ENCODE data around the gene WDR77. TPM values are rescaled to one million over a fixed set of nuclear protein-coding genes. Genes with fewer than 3 reads are reported as not detected.

Gene WDR77
- total RNA-seq, 3 donors from 2014 or later, result 20.2 to 28.2 (median 23.4) TPM

DNA sequence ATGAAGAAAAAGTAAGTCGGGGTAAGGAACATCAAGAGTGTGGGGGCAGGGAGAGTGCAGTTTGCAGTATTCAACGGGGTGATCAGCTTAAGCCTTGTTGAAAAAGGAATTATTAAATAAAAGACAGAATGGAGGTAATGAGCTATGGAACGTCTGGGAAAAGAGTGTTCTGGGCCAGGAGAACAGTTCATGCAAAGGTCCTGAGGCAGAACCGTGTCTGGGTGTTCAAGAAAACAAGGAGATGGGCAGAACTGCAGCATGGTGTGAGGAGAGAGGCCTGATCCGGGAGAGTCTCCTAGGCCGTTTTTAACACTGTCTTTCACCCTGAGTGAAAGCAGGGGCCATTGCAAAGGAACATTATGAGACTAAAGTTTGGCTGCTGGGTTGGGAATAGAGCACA, 41.8 kb downstream of the WDR77 start:
- intact Hi-C loops (cut with DNase I, micrococcal nuclease), result loop anchor here in 1 of 2 donors (10.0 kb wide), 1 partner anchor 182 kb away; the partner anchor contains the start of gene CHI3L2
- ATAC-seq, result no peak

DNA sequence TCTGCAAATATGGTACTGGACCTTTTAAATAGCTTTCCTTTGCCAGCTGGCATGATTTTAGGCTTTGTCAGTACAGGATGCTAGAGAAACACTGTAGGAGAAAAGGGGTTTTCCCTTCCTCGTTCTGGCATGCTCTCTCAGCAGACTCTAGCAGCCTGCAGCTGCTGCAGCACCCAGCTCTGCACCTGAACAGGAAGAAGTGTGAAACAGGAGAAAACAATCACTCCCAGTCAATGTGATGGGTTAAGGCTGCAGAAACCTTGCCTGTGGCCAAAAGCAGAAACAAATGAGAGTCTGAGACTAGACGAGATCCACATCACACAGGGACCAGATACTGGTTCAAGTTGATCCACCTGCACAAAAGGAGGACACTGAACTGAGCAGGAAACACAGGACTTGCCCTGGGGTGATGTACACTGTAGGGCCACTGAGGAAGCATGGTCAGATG, 42.7 kb downstream of the WDR77 start:
- H3K36me3 ChIP-seq (ENCODE audit: low read depth), result no peaks in the 10 kb centered on the region
- no peaks in the 10 kb centered on the region for H3K4me1 ChIP-seq (ENCODE audit: low read depth)
- intact Hi-C loops (cut with DNase I, micrococcal nuclease), result loop anchor here in 1 of 2 donors (10.0 kb wide), 1 partner anchor 182 kb away; the partner anchor contains the start of gene CHI3L2
- peak; percentile 95 for ATAC-seq
- TF ChIP-seq, protein P1, sequence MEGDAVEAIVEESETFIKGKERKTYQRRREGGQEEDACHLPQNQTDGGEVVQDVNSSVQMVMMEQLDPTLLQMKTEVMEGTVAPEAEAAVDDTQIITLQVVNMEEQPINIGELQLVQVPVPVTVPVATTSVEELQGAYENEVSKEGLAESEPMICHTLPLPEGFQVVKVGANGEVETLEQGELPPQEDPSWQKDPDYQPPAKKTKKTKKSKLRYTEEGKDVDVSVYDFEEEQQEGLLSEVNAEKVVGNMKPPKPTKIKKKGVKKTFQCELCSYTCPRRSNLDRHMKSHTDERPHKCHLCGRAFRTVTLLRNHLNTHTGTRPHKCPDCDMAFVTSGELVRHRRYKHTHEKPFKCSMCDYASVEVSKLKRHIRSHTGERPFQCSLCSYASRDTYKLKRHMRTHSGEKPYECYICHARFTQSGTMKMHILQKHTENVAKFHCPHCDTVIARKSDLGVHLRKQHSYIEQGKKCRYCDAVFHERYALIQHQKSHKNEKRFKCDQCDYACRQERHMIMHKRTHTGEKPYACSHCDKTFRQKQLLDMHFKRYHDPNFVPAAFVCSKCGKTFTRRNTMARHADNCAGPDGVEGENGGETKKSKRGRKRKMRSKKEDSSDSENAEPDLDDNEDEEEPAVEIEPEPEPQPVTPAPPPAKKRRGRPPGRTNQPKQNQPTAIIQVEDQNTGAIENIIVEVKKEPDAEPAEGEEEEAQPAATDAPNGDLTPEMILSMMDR (IDR thresholded peaks at IDR 0.05), result no peak
- H3K9me3 ChIP-seq, result no peaks in the 10 kb centered on the region
- no peak overlapping the region for H3K4me3 ChIP-seq
- DNase-seq, result peak in 2 of 3 donors; percentile 23 to 56

More for the DNA sequence above, 41.8 kb downstream of the WDR77 start:
- DNase-seq, result no peak
- Histone ChIP-seq H3K4me1 (ENCODE audit: low read depth) (no peaks in the 10 kb centered on the region), H3K9me3 (no peaks in the 10 kb centered on the region), H3K4me3 (no peak overlapping the region), H3K36me3 (ENCODE audit: low read depth) (no peaks in the 10 kb centered on the region)
- TF ChIP-seq, protein P1 (IDR thresholded peaks at IDR 0.05), result no peak

DNA sequence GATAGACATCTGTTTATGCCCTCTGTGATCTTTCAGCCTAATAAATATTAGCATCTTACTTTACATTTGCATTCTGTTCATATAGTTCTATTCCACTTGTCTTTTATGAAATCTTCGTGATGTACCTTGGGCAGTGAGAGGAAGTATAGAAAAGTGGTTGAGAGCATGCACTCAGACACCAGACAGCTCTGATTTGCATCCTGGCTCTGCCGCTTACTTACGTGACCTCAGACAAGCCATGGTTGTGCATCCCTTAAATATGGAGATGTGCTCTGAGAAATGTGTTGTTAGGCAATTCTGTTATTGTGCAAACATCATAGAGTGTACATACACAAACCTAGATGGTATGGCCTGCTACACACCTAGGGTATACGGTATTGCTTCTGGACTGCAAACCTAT, 44.5 kb downstream of the WDR77 start:
- H3K9me3 ChIP-seq, result no peaks in the 10 kb centered on the region
- TF ChIP-seq, protein P1 (IDR thresholded peaks at IDR 0.05), result no peak
- H3K4me1 ChIP-seq (ENCODE audit: low read depth), result no peaks in the 10 kb centered on the region
- ATAC-seq (peak; percentile 35), DNase-seq (no peak)
- intact Hi-C loops (cut with DNase I, micrococcal nuclease), result loop anchor here (5.0 to 10.0 kb wide), 2 partner anchors 180 to 182 kb away; partner anchors contain the start of gene CHI3L2 (in 1 of the 2)
- H3K4me3 ChIP-seq, result no peak overlapping the region
- no peaks in the 10 kb centered on the region for H3K36me3 ChIP-seq (ENCODE audit: low read depth)

DNA sequence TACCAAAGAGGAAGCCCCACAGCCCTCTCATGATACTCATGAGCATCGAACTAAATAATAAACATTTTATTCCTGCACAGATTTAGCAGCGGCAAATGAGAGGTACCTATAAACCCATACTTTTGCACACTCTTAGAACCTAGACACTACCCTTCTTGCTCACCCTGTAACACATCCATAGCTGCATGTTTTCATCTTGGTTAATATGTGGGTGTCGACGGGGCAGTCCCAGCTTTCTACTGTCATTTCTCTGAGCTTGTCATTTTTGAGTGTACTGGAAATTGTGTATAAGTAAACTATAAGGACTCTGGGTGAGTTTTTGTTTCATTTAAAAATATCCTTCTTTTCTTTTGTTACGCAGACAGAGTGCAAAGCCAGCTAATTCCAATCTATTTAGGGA, 47.0 kb downstream of the WDR77 start:
- Histone ChIP-seq H3K36me3 (ENCODE audit: low read depth) (no peaks in the 10 kb centered on the region), H3K4me3 (no peak overlapping the region), H3K4me1 (ENCODE audit: low read depth) (no peaks in the 10 kb centered on the region), H3K9me3 (no peaks in the 10 kb centered on the region)
- ATAC-seq, result no peak
- TF ChIP-seq, protein P1 (IDR thresholded peaks at IDR 0.05), result no peak
- DNase-seq, result no peak
- intact Hi-C loops (cut with DNase I, micrococcal nuclease), result loop anchor here (5.0 to 10.0 kb wide), 2 partner anchors 177 to 180 kb away; partner anchors contain the start of gene CHI3L2 (in 1 of the 2)

DNA sequence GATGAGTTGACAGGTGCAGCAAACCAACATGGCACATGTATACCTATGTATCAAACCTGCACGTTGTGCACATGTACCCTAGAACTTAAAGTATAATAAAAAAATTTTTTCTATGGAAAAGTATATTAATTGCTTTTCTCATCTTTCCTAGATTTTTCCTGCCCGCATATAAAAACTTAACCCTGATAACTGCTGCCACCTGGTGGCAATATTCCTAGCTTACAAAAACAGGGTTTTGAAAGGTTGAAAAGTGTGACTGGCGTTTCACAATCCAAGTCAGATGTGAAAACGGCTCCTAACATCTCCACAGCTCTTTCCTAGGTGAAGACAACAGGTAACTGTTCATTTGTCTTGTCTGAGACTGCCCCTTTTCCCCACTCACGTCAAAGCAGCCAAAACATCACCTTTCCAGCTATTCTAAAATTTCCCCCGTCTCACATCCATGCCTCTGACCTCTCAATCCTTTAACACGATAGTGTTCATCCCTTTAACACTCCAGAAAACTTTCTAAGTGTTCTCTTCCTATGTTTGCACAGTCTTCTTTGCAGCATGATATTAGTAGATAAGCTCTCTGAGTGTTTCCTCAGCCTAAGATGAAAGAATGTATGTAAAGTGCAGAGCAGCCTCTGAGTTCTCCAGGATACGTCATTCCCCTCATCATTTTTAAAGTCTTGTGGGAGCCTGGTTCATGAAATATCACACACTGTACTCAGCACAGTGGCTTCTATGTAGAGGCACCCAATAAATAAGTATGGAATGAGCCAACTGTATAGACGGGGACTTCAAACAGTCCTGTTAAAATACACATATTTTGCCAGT, 49.1 kb downstream of the WDR77 start:
- no peak overlapping the region for H3K4me3 ChIP-seq
- TF ChIP-seq, protein P1 (IDR thresholded peaks at IDR 0.05), result peak; percentile 40
- H3K36me3 ChIP-seq (ENCODE audit: low read depth), result no peaks in the 10 kb centered on the region
- DNase-seq (peak in 1 of 3 donors; percentile 86), ATAC-seq (no peak)
- H3K4me1 ChIP-seq (ENCODE audit: low read depth), result no peaks in the 10 kb centered on the region
- H3K9me3 ChIP-seq, result no peaks in the 10 kb centered on the region
- intact Hi-C loops (cut with DNase I, micrococcal nuclease), result loop anchor here (5.0 to 10.0 kb wide), 2 partner anchors 175 to 178 kb away; partner anchors contain the start of gene CHI3L2 (in 1 of the 2)
